Endothelial cell of umbilical vein (primary cell): ENCODE results near the gene TFDP1. TPM values are rescaled to one million over a fixed set of nuclear protein-coding genes. Genes with fewer than 3 reads are reported as not detected.

Source experiments
- BruUV-seq: library from RNA; stranded (reverse); fragments of 400-500 nt; replicated peaks from 2 replicates; lab custom pipeline; 2021; lab: Mats Ljungman, UMichigan
- CTCF ChIA-PET: fragments of 300-600, 350-600 bp; sonication (Branson Sonifier 250); formaldehyde crosslinking; loops from one replicate; lab custom pipeline; 2021; ENCODE audit warnings: antibody characterized with exemption, inconsistent platforms; lab: Charles Lee
- POLR2A ChIA-PET: fragments of 300-600, 350-600 bp; sonication (Branson Sonifier 250); formaldehyde crosslinking; loops from one replicate; lab custom pipeline; 2021; ENCODE audit warnings: antibody characterized with exemption, inconsistent platforms; lab: Charles Lee
- DNase-seq: peaks from one replicate; pipeline ENCODE4 v3.0.0-alpha.2; 2011; ENCODE audit warnings: low read depth, low spot score
- FAIRE-seq: peaks from 2 replicates; lab custom pipeline; 2011; peaks lifted over from hg19 to GRCh38; lab: Jason Lieb, UNC
- H2AFZ ChIP-seq: 2 replicates; pipeline ENCODE4 v1.6.0; 2012; ENCODE audit warnings: low read depth, low read length, control low read depth, inconsistent platforms
- H3K27ac ChIP-seq: 2 replicates; pipeline ENCODE4 v1.5.1; 2011; ENCODE audit warnings: low read depth, mild to moderate bottlenecking, control low read depth, low read length, moderate library complexity; ENCODE audit not compliant: insufficient read depth
- H3K27me3 ChIP-seq, 2 experiments: 2 replicates each; pipeline versions ENCODE4 v1.6.0 to v1.6.1; 2011; ENCODE audit warnings: low read length in 2 of 2, mixed read lengths in 1 of 2; ENCODE audit not compliant: control insufficient read depth in 2 of 2, insufficient read depth in 2 of 2
- H3K36me3 ChIP-seq, 2 experiments: 2 replicates in 1 of 2; 3 replicates in 1 of 2; pipeline ENCODE4 v1.5.1; 2011; ENCODE audit warnings: low read length in 2 of 2, mild to moderate bottlenecking in 1 of 2, moderate library complexity in 1 of 2; ENCODE audit not compliant: control insufficient read depth in 2 of 2, insufficient read depth in 2 of 2; ENCODE audit errors: extremely low read depth in 1 of 2
- H3K4me1 ChIP-seq: 3 replicates; pipeline ENCODE4 v1.5.1; 2011; ENCODE audit warnings: mild to moderate bottlenecking, low read length; ENCODE audit not compliant: control insufficient read depth, insufficient read depth; ENCODE audit errors: extremely low read depth
- H3K4me2 ChIP-seq: 2 replicates; pipeline ENCODE4 v1.6.1; 2011; ENCODE audit warnings: low read length, control low read depth, mixed read lengths; ENCODE audit not compliant: insufficient read depth
- H3K4me3 ChIP-seq, 3 experiments: fragments of 200-600 bp in 1 of 3; sonication (generic), shearing (Covaris generic) in 1 of 3; replicated peaks in 1 of 3; 2 replicates each; pipeline ENCODE4 v1.5.1; 2011 to 2016; ENCODE audit warnings: control low read depth in 3 of 3, low read length in 3 of 3, mild to moderate bottlenecking in 2 of 3, inconsistent platforms in 1 of 3, low read depth in 1 of 3, moderate library complexity in 1 of 3; ENCODE audit not compliant: insufficient read depth in 1 of 3
- H3K79me2 ChIP-seq: 2 replicates; pipeline ENCODE4 v1.6.0; 2012; ENCODE audit warnings: low read length, inconsistent platforms; ENCODE audit not compliant: control insufficient read depth, insufficient read depth
- H3K9ac ChIP-seq: replicated peaks from 2 replicates; pipeline ENCODE3; 2011; ENCODE audit warnings: low read length, control low read depth; ENCODE audit not compliant: insufficient read depth; ENCODE audit errors: extremely low read depth
- H3K9me1 ChIP-seq: replicated peaks from 3 replicates; pipeline ENCODE4 v1.6.0; 2011; ENCODE audit warnings: mild to moderate bottlenecking, low read length; ENCODE audit not compliant: control insufficient read depth, insufficient read depth; ENCODE audit errors: extremely low read depth
- H3K9me3 ChIP-seq: replicated peaks from 2 replicates; pipeline ENCODE4 v1.5.1; 2012; ENCODE audit warnings: low read length, inconsistent platforms; ENCODE audit not compliant: control insufficient read depth, insufficient read depth
- H4K20me1 ChIP-seq: replicated peaks from 2 replicates; pipeline ENCODE3; 2011; ENCODE audit warnings: mild to moderate bottlenecking, low read length; ENCODE audit not compliant: control insufficient read depth, insufficient read depth; ENCODE audit errors: extremely low read depth
- EZH2 ChIP-seq: IDR thresholded peaks from 2 replicates; pipeline ENCODE4 v1.6.1; 2012; ENCODE audit warnings: borderline replicate concordance, low read depth, mild to moderate bottlenecking, moderate library complexity, low read length, inconsistent platforms; ENCODE audit not compliant: severe bottlenecking
- MYC ChIP-seq: IDR thresholded peaks from one replicate; pipeline ENCODE4 v1.6.1; 2011; ENCODE audit warnings: mild to moderate bottlenecking, low read depth, low read length
- dilution Hi-C: fragments of 300-500 bp; cut with MboI; formaldehyde crosslinking; loops from one replicate; pipeline ENCODE4 v1.15.0; 2019; ENCODE audit warnings: low sequenced_read_pairs; ENCODE audit not compliant: extremely low pct_ligation_motif_present
- intact Hi-C: fragments of 100-400 bp; cut with micrococcal nuclease; formaldehyde crosslinking; loops from one replicate; pipeline ENCODE4 v1.10.0; 2022
- polyA plus RNA-seq, 4 experiments: library from polyadenylated mRNA; depleted of rRNA in 3 of 4; stranded (reverse) in 3 of 4; unstranded in 1 of 4; fragments of >200 nt; gene quantifications; 2 replicates each; pipeline versions ENCODE4 v1.2.1 to v1.2.3, GENCODE V29; 2011 to 2012; ENCODE audit warnings: missing spikeins in 1 of 4
- total RNA-seq: library from RNA; stranded (reverse); gene quantifications from 2 replicates; pipeline ENCODE4 v1.2.3, GENCODE V29; 2021

TFDP1 gene
- total and polyA plus RNA-seq, 2 donors (not counting 3 experiments of a cell fraction or from before 2014, with no cell fraction given), result 64.3 to 137 TPM

- dilution Hi-C loops, result no loop called here
- intact Hi-C loops, result loop anchor here (10.0 kb wide), 1 partner anchor 291 kb away; no protein-coding TSS in a partner anchor
- no peak for FAIRE-seq
Measured at GRCh38 chr13:113566227-113566561, 18.4 kb upstream of the TFDP1 start.

DNA sequence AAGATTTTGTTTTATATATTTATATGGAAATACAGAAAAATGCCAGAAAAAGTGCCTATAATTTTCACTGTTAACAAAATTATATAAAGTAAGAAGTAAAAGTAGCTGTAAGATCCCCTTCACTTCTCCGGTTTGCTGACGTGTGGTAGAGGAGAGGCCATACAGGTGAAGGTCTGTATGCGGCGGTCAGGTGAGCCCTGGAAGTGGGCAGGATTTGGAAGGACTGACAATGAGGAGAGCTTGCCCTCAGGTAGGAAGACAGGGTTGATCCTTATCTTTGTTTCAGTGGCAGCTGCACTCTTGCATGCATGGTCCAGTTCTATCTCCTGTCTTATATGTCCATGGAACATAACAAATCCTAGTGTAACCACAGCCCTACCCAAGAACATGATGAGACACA is 16.9 kb upstream of the TFDP1 start:
- no peak for DNase-seq
- H3K27me3 ChIP-seq, result peaks cover 5 to 7% of the 10 kb centered on the region in 2 experiments
- no peak for FAIRE-seq
- H3K36me3 ChIP-seq, result no peaks in the 10 kb centered on the region
- dilution Hi-C loops, result no loop called here
- no peaks in the 10 kb centered on the region for H3K4me1 ChIP-seq
- no peak overlapping the region for H3K4me2 ChIP-seq
- ChIA-PET CTCF (no interaction called here), POLR2A (no interaction called here)
- no peak overlapping the region for H2AFZ ChIP-seq
- no peak overlapping the region for H3K4me3 ChIP-seq
- BruUV-seq, result no TSS peak
- H4K20me1 ChIP-seq, result no peaks in the 10 kb centered on the region
- no peak overlapping the region for H3K27ac ChIP-seq
- intact Hi-C loops, result loop anchor here (10.0 kb wide), 1 partner anchor 293 kb away; no protein-coding TSS in a partner anchor
- H3K79me2 ChIP-seq, result no peaks in the 10 kb centered on the region
- TF ChIP-seq EZH2, result no peak
- no peak overlapping the region for H3K9ac ChIP-seq
- H3K9me3 ChIP-seq, result no peaks in the 10 kb centered on the region
- no peaks in the 10 kb centered on the region for H3K9me1 ChIP-seq

More at GRCh38 chr13:113566227-113566561, 18.4 kb upstream of the TFDP1 start:
- ChIA-PET CTCF (interaction anchor here (1.5 kb wide), 1 partner anchor 109 kb away, joined by 6 read pairs; no protein-coding TSS in a partner anchor), POLR2A (no interaction called here)
- Histone ChIP-seq H2AFZ (no peak overlapping the region), H3K9me1 (no peaks in the 10 kb centered on the region), H3K4me2 (no peak overlapping the region), H3K4me3 (no peak overlapping the region), H3K4me1 (no peaks in the 10 kb centered on the region), H3K36me3 (no peaks in the 10 kb centered on the region), H3K79me2 (no peaks in the 10 kb centered on the region), H3K27ac (no peak overlapping the region), H3K9ac (no peak overlapping the region), H4K20me1 (no peaks in the 10 kb centered on the region), H3K27me3 (peaks cover 5 to 7% of the 10 kb centered on the region in 2 experiments), H3K9me3 (no peaks in the 10 kb centered on the region)
- DNase-seq, result no peak
- no peak for TF ChIP-seq MYC
- no TSS peak for BruUV-seq
